T-helper 2 cell treated with Interferon-gamma antibody and Interleukin-4, amounts not matched to agents 5 μg/mL and 100 μg/mL, for 36 hours (primary cell): ENCODE data around the gene KLF13.
"Not testable (repeated sequence)": the region's sequence is repeated elsewhere in the genome, so short reads cannot be mapped to it uniquely, and the experiment has no call there.

ENCODE experiments used
- DNase-seq: peaks from one replicate; pipeline ENCODE4 v3.0.0; 2021; ENCODE audit warnings: low spot score
- H3K27ac Mint-ChIP-seq: one replicate; pipeline ENCODE4 v1.8.0; 2021; ENCODE audit warnings: mild to moderate bottlenecking, mixed read lengths
- H3K27me3 Mint-ChIP-seq: one replicate; pipeline ENCODE4 v1.8.0; 2021; ENCODE audit warnings: low read depth, mixed read lengths
- H3K36me3 Mint-ChIP-seq: one replicate; pipeline ENCODE4 v1.8.0; 2021; ENCODE audit warnings: low read depth, mixed read lengths
- H3K4me1 Mint-ChIP-seq: one replicate; pipeline ENCODE4 v1.8.0; 2021; ENCODE audit warnings: low read depth, mixed read lengths
- H3K4me3 Mint-ChIP-seq: one replicate; pipeline ENCODE4 v1.8.0; 2022; ENCODE audit warnings: mild to moderate bottlenecking, moderate library complexity, mixed read lengths
- H3K9me3 Mint-ChIP-seq: one replicate; pipeline ENCODE4 v1.8.0; 2021; ENCODE audit warnings: mixed read lengths

Gene KLF13

DNA sequence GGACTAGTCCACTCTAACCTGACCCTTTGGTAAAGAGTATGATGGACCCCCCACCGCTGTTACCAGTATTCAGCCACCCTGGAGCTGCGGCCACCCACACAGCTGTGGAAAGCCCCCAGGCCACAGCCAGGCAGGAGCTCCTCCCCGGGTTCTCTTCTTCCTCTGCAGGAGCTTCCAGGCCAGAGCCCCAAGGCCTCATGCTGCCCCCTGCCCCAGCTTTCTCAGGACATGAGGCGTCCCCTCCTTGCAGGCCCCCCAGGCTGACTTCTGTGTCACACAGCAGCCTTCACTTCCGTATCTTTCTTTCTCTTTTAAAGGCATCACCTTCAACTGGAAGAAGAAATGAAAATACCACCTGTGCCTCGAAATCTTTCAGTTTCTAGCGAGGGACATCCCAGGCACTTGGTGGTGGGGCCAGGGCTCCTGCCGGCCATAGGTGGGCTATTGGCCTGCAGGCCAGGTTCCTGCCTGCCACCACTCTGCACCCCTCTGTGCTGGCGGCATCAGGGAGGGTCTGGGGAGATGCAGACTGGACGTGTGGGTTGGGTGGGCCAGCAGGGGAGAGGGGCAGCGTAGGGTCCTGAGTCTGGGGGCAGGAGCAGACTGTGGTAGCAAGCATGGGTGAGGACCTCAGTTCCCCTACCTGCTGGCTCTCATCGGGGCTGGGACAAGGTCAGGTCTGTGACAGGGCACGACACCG, 19.9 kb downstream of the KLF13 start:
- H3K9me3 Mint-ChIP-seq, result no peaks in the 10 kb centered on the region
- peak; percentile 59 for DNase-seq
- peak overlapping the region; percentile 97 for H3K27ac Mint-ChIP-seq
- H3K27me3 Mint-ChIP-seq, result no peaks in the 10 kb centered on the region
- H3K36me3 Mint-ChIP-seq, result peaks cover 44% of the 10 kb centered on the region
- H3K4me1 Mint-ChIP-seq, result peaks cover 88% of the 10 kb centered on the region
- peak overlapping the region; percentile 88 for H3K4me3 Mint-ChIP-seq

GRCh38 chr15:31347067-31347975, 20.7 kb downstream of the KLF13 start:
- Mint-ChIP-seq H3K4me1 (peaks cover 85% of the 10 kb centered on the region), H3K9me3 (no peaks in the 10 kb centered on the region), H3K36me3 (peaks cover 47% of the 10 kb centered on the region), H3K27ac (peak overlapping the region; percentile 97), H3K27me3 (no peaks in the 10 kb centered on the region), H3K4me3 (peak overlapping the region; percentile 88)
- peak; percentile 82 for DNase-seq

DNA sequence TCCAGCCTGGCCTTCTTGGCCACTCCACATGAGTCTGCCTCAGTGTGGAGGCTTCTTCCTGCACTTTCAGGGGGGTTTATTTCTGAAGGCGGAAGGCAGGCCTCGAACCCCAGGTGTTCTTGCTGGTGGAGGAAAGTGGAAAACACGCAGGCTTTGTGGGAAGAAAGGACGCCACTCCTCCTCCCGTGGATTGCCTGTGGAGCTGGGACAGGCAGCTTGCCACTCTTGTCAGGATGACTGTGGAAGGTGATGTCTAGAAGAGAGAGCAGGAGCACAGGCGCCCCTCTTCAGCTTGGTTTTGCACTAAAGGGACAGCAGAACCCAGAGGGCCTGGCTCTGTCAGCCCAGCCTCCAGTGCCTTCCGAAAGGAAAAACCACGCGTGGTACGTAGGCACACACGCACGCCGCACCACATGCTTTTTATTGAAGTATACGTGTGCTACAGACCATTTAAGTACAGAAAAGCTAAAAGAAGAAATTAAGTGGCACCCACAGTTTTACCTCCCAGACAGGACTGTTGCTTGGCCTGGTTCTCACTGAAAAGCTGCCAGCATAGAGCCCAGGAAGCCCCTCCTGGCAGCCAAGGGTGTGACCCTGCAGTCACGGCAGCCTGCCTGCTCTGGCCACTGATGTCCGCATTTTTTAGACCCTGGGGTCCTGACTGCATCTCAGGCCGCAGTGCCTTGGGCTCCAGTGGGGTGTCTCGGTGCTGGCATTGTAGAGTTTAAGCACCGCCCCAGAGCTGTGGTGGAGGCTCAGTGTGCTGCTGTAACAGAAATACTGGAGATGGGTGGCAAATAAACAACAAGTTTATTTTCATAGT, 21.6 kb downstream of the KLF13 start:
- H3K4me1 Mint-ChIP-seq, result peaks cover 86% of the 10 kb centered on the region
- H3K27me3 Mint-ChIP-seq, result no peaks in the 10 kb centered on the region
- no peak for DNase-seq
- H3K27ac Mint-ChIP-seq, result peak overlapping the region; percentile 97
- H3K36me3 Mint-ChIP-seq, result peaks cover 43% of the 10 kb centered on the region
- H3K9me3 Mint-ChIP-seq, result no peaks in the 10 kb centered on the region
- H3K4me3 Mint-ChIP-seq, result peak overlapping the region; percentile 88

GRCh38 chr15:31349233-31350141, 22.9 kb downstream of the KLF13 start:
- H3K4me3 Mint-ChIP-seq, result peak overlapping the region; percentile 33
- peaks cover 43% of the 10 kb centered on the region for H3K36me3 Mint-ChIP-seq
- no peaks in the 10 kb centered on the region for H3K9me3 Mint-ChIP-seq
- no peak overlapping the region for H3K27ac Mint-ChIP-seq
- peaks cover 80% of the 10 kb centered on the region for H3K4me1 Mint-ChIP-seq
- no peak for DNase-seq
- no peaks in the 10 kb centered on the region for H3K27me3 Mint-ChIP-seq

DNA sequence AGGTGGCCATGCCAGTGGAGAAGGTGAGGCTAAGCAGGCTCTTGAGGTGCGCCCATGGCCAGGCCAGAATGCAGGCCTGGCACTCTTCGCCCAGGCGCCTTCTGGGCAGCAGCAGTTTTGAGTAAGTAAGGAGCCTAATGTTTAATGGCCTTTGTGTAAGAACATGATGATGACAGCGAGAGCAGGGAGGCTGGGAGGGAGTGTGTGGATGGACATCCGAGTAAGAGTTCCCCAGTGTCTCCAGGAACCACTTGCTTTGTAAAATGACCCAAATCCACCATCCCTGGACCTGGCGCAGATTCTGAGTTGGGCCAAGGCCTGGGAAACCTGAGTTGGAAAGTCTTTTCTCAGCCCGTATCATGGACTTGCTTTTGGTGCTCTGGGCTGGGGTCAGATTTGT, 24.1 kb downstream of the KLF13 start:
- H3K9me3 Mint-ChIP-seq, result no peaks in the 10 kb centered on the region
- peaks cover 79% of the 10 kb centered on the region for H3K4me1 Mint-ChIP-seq
- DNase-seq, result no peak
- peaks cover 55% of the 10 kb centered on the region for H3K36me3 Mint-ChIP-seq
- peak overlapping the region; percentile 94 for H3K27ac Mint-ChIP-seq
- H3K27me3 Mint-ChIP-seq, result no peaks in the 10 kb centered on the region
- H3K4me3 Mint-ChIP-seq, result peak overlapping the region; percentile 76

DNA sequence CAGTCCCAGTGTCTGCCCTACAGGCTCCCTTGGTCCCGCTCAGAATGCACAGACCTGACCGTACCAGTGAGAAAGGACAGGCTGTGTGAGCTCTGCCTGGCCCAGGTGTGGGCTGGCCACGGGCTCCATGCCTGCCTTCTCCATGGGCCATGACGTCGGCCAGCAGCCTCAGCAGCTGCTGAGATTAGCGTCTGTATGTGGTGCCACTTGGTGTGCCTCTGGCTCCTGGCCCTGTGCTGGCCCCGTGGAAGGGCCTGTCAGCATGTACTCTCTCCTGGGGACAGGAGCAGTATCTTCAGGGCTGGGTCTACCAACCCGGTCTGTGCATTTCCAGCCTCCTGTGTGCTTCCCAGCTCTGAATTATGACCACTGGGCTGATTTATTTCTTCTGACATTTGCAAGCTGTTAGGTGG, 25.7 kb downstream of the KLF13 start:
- H3K4me1 Mint-ChIP-seq, result peaks cover 79% of the 10 kb centered on the region
- no peaks in the 10 kb centered on the region for H3K9me3 Mint-ChIP-seq
- H3K27me3 Mint-ChIP-seq, result no peaks in the 10 kb centered on the region
- DNase-seq, result no peak
- H3K4me3 Mint-ChIP-seq, result peak overlapping the region; percentile 76
- peak overlapping the region; percentile 94 for H3K27ac Mint-ChIP-seq
- H3K36me3 Mint-ChIP-seq, result peaks cover 55% of the 10 kb centered on the region

DNA sequence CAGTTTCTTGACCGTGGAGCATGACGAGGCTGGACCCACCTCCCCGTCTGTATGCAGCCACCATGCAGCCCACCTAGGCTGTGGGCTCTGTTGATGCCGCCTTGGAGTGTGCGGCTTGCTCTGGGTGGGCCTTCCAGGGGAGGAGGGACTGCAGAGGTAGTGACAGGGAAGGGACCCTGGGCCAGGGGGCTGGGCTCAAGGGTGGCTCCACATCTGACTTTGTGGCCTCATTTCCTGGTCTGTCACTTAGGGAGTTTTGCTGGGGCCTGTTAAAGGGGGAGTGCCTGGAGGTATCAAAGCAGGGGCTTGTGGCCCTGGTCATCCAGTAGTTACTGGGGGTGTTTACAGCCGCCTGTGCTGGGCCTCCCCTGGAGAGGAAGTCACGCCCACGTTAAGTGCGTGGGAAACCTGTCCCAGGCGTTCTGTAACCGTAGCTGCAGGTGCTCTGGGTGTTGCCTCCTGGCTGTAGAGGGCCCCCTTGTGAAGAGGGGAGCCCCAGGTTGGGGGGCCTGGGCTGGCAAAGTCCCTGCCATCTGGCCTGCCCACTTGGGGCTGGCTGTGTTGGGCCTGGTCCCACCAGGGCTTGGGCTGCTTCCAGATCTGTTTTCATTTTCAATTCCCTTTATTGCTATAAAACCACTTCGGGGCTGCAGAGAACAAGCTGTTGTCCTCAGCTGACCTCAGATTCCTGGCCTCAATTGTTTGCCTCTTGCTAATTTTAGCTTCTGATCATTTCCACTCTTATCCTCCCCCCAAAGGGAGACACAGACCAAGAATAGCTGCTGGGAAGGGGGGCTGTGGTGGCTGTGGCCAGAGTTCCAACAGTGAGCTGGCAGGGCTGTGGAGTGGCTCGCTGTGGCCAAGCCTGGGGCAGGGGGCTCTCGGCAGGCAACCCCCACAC, 26.5 kb downstream of the KLF13 start:
- peak; percentile 51 for DNase-seq
- H3K4me1 Mint-ChIP-seq, result peaks cover 77% of the 10 kb centered on the region
- H3K4me3 Mint-ChIP-seq, result peak overlapping the region; percentile 76
- H3K36me3 Mint-ChIP-seq, result peaks cover 57% of the 10 kb centered on the region
- no peaks in the 10 kb centered on the region for H3K27me3 Mint-ChIP-seq
- H3K27ac Mint-ChIP-seq, result peak overlapping the region; percentile 94
- H3K9me3 Mint-ChIP-seq, result no peaks in the 10 kb centered on the region

DNA sequence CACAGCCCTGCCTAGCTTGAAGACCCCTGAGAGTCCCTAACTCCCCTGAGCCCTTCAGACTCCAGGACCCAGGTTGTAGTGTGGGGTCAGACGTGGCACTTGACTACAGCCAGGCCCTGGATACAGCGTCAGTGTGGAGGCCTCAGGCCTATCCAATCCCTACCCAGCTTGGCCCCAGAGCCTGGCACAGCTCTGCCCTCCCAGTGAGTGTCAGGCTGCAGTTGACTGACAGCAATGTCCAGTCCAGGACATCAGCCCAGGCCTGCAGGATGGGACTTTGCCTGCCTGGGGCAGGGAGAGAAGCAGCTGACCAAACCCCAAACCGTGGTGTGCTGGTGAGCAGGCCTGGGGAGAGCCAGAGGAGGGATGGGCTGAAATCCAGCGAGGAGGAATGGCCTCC, 27.3 kb downstream of the KLF13 start:
- DNase-seq, result no peak
- Mint-ChIP-seq H3K4me3 (peak overlapping the region; percentile 76), H3K27me3 (no peaks in the 10 kb centered on the region), H3K4me1 (peaks cover 77% of the 10 kb centered on the region), H3K36me3 (peaks cover 62% of the 10 kb centered on the region), H3K9me3 (no peaks in the 10 kb centered on the region), H3K27ac (peak overlapping the region; percentile 94)

DNA sequence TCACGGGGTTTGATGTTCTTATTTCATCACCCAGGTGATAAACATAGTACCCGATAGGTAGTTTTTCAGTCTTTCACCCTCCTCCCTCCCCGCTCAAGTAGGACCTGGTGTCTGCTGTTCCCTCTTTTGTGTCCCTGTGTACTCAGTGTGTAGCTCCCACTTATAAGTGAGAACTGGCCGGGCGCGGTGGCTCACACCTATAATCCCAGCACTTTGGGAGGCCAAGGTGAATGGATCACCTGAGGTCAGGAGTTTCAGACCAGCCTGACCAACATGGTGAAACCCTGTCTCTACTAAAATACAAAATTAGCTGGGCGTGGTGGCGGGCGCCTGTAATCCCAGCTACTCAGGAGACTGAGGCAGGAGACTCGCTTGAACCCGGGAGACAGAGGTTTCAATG, 29.5 kb downstream of the KLF13 start:
- H3K9me3 Mint-ChIP-seq, H3K27me3 Mint-ChIP-seq, DNase-seq: not testable (repeated sequence)
- peak overlapping the region; percentile 86 for H3K4me3 Mint-ChIP-seq
- peaks cover 55% of the 10 kb centered on the region for H3K36me3 Mint-ChIP-seq
- H3K4me1 Mint-ChIP-seq, result peaks cover 77% of the 10 kb centered on the region
- H3K27ac Mint-ChIP-seq, result peak overlapping the region; percentile 76

DNA sequence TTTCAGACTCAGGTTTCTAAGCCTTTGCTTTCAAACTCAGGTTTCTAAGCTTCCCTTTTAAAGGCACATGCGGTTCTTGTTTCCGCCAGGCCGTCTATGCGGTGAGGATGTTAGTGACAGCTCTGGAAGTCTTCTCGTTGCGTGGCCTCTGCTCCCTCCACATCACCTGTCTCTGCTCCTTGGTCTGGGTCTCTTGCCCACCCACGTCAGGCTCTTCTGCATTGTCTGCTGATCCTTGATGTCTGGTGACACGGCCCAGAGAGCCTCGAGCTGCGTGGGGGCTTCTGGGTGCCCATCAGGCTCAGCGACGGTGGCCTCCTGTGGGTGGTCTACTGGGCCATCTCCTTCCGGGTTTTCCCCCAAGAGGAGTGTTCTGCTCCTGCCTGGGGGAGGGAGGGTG, 30.5 kb downstream of the KLF13 start:
- Mint-ChIP-seq H3K4me1 (peaks cover 80% of the 10 kb centered on the region), H3K4me3 (peak overlapping the region; percentile 86), H3K36me3 (peaks cover 49% of the 10 kb centered on the region), H3K9me3 (no peaks in the 10 kb centered on the region), H3K27me3 (no peaks in the 10 kb centered on the region), H3K27ac (peak overlapping the region; percentile 91)
- no peak for DNase-seq

DNA sequence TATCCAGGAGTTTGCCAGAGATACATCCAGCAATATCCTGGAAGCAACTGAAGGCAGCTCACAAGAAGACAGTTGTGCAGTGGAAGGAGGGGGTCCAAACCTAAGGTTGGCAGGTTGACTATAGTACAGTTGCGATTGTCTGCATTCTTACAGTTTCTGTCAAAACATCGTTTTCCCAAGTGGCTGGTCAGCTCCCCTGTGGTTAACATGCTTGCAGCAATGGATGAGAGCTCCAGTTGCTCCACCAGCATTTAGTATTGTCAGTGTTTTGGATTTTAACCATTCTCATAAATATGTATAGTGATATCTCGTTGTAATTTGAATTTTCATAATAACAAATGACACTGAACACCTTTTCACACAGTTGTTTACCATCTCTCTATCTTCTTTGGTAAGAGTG, 31.5 kb downstream of the KLF13 start:
- H3K27ac Mint-ChIP-seq, result peak overlapping the region; percentile 99
- peak overlapping the region; percentile 89 for H3K4me3 Mint-ChIP-seq
- no peak for DNase-seq
- H3K4me1 Mint-ChIP-seq, result peaks cover 80% of the 10 kb centered on the region
- peaks cover 52% of the 10 kb centered on the region for H3K36me3 Mint-ChIP-seq
- no peaks in the 10 kb centered on the region for H3K9me3 Mint-ChIP-seq
- no peaks in the 10 kb centered on the region for H3K27me3 Mint-ChIP-seq

- Mint-ChIP-seq H3K27me3 (no peaks in the 10 kb centered on the region), H3K27ac (peak overlapping the region; percentile 99), H3K4me3 (peak overlapping the region; percentile 89), H3K9me3 (no peaks in the 10 kb centered on the region), H3K4me1 (peaks cover 84% of the 10 kb centered on the region), H3K36me3 (peaks cover 56% of the 10 kb centered on the region)
- DNase-seq, result no peak
Observed at GRCh38 chr15:31358957-31359701, 32.5 kb downstream of the KLF13 start.
